Activated T-cell treated with anti-CD3 and anti-CD28 coated beads, Interleukin-2, amount 50 U/mL, for 1 hour (primary cell): ENCODE results near the gene SDC1.

Experiments
- DNase-seq: peaks from one replicate; pipeline ENCODE4 v3.0.0-alpha.2; 2020

Gene SDC1

DNA sequence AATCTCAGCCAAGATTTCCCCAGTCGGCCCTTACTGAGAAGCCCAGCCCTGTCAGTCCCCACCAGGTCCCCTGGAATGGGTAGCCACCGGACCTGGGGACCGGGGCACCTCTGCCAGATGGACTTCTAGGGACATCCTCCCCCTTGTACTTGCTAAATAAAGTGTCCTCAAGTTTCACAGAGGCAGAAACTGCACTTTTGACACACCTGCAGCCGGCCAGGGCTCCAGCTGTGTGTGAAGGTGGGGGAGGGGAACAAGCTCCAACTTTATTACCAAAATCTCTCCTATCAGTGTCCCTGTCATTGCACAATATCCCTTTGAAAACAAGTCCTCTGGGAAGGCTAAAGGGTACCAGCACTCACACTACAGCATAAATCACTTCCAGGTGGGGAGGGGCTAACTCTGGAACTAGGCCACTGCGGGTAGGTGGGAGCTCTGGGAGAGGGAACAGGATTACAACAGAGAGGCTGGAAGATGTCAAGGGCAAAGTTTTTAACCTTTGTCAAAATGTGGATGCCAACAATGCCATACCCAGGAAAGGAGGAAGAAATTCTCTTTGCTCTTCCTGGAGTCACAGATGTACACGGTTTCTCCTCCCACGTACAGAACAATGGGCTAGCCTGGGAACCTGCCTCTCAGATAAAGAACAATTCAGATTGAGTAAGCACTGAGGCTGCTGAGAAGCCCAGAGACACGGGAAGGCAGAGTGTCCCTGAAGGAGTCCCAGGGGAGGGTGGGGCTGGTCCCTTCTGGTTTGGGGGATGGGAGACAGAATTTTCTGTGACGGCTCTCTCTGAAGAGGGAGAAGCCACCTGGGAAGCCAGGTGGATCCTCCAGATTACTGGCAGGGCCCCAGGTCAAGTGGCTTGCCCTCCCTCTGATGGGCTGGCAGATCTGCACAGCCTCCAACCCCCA lies 11.0 kb downstream of the SDC1 start:
- DNase-seq, result no peak

- no peak for DNase-seq
These were observed 11.9 kb downstream of the SDC1 start for GRCh38 chr2:20212871-20213503.

- no peak for DNase-seq
These were observed 12.5 kb downstream of the SDC1 start for GRCh38 chr2:20212459-20212870.

GRCh38 chr2:20211860-20212458 lies 13.0 kb downstream of the SDC1 start:
- no peak for DNase-seq

GRCh38 chr2:20211420-20211819 lies 13.5 kb downstream of the SDC1 start:
- DNase-seq, result no peak

GRCh38 chr2:20210462-20210861 lies 14.5 kb downstream of the SDC1 start:
- DNase-seq, result no peak

GRCh38 chr2:20209373-20210109 lies 15.4 kb downstream of the SDC1 start:
- no peak for DNase-seq

DNA sequence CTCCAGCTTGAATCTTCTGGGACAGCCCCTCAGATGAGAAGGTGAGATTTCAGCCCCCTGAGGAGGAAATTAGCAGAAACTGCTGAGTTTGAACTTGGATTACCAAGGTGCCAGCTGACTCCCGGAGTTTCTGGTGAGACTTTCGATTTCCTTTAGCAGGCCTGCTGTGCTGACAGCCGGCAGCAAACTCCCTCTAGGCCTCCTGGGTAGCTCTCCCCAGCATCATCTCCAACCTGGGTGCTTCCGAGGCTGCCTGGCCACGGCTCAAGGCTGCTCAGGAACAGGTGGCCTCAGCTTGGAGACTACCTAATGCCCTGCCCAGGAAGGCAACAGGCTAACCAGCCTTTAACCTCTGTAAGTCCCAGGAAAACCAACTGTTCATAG lies 16.5 kb downstream of the SDC1 start:
- DNase-seq, result no peak

- no peak for DNase-seq
These were observed 17.9 kb downstream of the SDC1 start for GRCh38 chr2:20207051-20207450.

- no peak for DNase-seq
These were observed 18.9 kb downstream of the SDC1 start for GRCh38 chr2:20205915-20206524.

DNA sequence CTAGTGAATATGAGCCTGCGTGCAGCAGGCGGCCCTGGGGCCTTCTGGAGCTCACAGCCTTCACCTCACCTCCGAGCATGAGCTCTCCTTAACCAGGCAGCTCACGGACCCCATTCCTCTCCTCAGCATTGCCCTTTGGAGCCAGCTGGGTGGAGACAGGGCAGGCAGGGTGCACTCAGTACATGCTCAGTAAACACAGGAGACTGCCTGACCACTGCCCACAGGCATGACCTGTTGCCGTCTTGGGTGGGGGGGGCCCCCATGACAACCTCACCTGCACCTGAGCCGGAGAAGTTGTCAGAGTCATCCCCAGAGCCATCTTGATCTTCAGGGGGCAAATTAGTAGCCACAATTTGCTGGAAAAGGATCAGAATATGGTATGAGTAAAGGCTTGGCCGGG lies 19.9 kb downstream of the SDC1 start:
- DNase-seq, result no peak

- DNase-seq, result no peak
These were observed 21.3 kb downstream of the SDC1 start for GRCh38 chr2:20203521-20204225.

GRCh38 chr2:20203072-20203471 lies 21.9 kb downstream of the SDC1 start:
- no peak for DNase-seq

GRCh38 chr2:20201671-20202070 lies 23.3 kb downstream of the SDC1 start:
- no peak for DNase-seq

DNA sequence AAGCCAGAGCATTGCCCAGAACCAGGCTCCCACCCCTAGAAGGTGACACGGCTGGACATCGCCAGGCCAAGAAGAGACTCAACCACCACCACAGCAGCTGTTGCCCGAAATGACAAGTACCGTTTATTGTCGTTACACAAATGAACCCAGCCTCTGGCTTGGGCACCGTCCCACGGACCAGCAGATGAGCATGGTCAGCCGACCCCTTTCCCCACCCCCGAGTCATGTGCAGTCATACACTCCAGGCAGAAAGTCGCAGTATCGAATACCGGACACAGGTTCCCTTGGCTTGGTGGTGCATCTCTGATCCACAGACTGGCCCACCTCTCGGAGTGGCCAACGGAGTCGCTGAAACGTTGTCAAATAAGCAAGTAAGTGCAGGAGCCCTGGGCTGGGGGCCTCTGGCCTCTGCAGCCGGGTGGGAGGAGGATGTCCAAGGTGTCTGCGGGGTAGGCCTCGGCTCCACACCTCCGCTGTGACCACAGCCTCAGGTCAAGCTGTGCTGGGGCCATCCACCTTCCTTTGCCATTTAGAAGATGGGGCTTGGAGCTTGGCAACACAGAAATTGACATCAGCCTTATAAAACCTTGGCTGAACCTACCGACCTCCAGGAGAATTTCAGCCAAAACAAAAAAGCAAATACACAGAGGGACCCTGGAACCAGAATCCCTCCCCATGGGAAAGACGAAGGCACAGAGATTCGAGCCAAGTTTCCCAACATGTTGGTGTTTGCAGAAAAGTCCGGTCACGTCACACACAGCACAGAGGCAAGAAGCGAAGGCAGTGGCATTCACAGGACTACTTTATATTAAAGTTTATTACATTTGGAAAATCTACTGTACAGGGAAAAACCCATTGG lies 24.0 kb downstream of the SDC1 start:
- DNase-seq, result no peak

- DNase-seq, result no peak
These were observed 25.2 kb downstream of the SDC1 start for GRCh38 chr2:20199633-20200270.

DNA sequence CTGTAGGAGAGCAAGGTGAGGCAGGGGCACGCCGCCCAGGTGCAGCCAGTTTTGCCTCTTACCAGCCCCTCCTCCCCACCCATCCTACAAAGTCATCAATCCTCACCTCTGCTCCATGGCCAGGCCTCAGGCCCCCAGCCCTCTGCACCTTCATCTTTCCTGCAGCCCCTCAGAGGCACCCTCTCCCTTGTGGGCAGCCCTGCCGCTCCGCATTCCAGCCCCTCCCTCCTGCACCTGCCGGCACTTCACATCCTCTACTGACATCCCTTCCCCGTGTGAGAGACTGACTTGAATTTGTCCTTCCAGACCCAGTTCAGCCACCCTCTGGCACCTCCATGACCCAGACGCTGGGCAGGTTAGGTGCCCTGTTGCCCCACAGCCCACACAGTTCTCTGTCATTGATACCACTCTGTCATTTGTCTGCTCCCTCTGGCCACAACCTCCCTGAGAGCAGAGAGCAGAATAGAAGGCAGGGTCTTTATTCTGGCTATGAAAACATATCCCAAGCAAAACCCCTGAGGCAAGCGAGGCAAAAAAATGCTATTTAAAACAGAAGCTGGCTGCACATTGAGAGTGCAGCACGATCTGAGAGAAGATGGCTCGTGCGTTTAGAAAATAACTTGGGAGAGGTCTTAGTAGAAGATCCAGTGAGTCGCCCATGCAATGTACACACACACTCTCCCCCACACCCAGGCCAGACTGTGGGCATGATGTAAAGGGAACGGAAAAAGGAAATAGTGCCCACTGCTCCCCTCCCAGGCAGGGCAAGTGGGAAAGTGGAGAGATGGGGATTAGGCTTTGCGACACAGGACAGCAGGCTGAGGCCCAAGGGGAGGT lies 25.9 kb downstream of the SDC1 start:
- DNase-seq, result no peak

DNA sequence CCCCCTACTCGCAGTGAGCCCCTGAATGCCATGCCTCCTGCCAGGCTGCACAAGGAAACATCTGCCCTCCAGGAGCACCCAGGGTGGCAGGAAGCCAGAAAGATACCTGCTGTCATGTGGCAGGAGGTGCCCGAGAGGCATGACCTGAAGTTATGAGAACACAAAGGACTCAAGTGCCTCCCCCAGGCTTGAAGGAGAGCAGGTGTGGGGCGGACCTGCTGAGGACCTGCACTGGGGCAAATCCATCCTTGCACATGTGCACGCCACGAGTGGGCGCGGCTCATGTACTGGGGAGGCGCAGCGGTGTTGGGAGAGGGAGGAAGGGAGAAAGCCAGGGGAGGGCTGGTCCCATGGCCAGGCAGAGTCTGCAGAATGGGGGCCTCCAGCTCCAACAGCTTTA lies 26.9 kb downstream of the SDC1 start:
- DNase-seq, result no peak

DNA sequence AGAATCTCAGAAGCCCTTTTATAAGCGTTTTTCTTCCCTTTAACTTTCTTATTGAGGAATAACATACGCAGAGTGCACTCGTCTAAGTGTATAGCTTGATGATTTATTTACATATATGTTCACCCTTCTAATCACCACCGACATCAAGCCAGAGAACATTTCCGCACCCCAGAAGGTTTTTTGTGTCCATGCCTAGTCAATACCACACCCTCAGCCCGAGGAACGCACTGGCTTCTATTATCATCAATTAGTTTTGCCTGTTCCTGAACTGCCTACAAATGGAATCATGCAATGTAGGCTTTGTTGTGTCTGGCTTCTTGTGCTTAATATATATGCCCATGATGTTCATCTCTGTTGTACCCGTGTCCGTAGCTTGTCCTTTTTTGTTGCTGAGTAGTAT lies 27.7 kb downstream of the SDC1 start:
- no peak for DNase-seq

DNA sequence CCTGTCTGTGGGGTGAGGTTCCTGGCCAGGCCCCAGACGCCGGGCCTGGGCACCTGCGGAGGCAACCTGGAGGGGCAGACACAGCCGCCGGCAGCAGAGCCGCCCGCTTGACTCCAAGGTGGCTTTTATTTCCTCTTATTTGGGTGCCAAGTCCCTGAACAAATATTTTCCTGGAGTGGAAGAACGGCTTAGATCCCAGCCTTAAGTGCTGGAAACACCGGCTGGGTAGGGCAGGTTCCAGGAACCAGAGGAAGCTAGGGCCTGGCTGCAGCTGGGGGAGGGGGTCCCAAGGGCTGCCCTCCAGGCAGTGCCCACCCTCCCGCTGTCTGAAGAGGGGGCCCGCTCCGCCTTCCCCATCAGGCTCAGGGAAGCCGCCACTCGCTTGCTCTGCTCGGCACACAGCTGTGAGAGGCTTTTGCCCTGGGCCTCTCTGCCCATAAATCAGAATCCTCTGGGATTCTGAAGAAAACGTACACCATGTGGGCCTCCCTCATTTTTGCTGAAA lies 28.2 kb downstream of the SDC1 start:
- DNase-seq, result no peak
